Activated T-helper 1 cell treated with anti-CD3 and anti-CD28 coated beads, Interleukin-12 subunit alpha, Interleukin-12 subunit beta, Interleukin-2, Interleukin-4 antibody, amounts not matched to agents 30 ng/mL and 10 ng/mL and 1 ng/mL, durations not matched to agents 14 hours and 24 hours and 36 hours (primary cell): ENCODE data around the gene E2F6. TPM values are rescaled to one million over a fixed set of nuclear protein-coding genes. Genes with fewer than 3 reads are reported as not detected.

Experiments used
- DNase-seq: peaks from one replicate; pipeline ENCODE4 v3.0.0; 2021; ENCODE audit warnings: low spot score
- H3K27ac Mint-ChIP-seq: one replicate; pipeline ENCODE4 v1.8.0; 2021; ENCODE audit warnings: mild to moderate bottlenecking, mixed read lengths
- H3K27me3 Mint-ChIP-seq: one replicate; pipeline ENCODE4 v1.8.0; 2022; ENCODE audit warnings: mild to moderate bottlenecking, moderate library complexity, mixed read lengths; ENCODE audit not compliant: insufficient read depth
- H3K36me3 Mint-ChIP-seq: one replicate; pipeline ENCODE4 v1.8.0; 2021; ENCODE audit warnings: low read depth, mixed read lengths
- H3K4me1 Mint-ChIP-seq: one replicate; pipeline ENCODE4 v1.8.0; 2021; ENCODE audit warnings: low read depth, mixed read lengths
- H3K4me3 Mint-ChIP-seq: one replicate; pipeline ENCODE4 v1.8.0; 2021; ENCODE audit warnings: mild to moderate bottlenecking, moderate library complexity, mixed read lengths
- H3K9me3 Mint-ChIP-seq: one replicate; pipeline ENCODE4 v1.8.0; 2021; ENCODE audit warnings: mixed read lengths
- intact Hi-C: fragments of 100-400 bp; cut with micrococcal nuclease; formaldehyde crosslinking; loops from one replicate; pipeline ENCODE4 v1.15.1; 2024
- total RNA-seq: library from RNA; stranded (reverse); gene quantifications from 2 replicates; pipeline ENCODE4 v1.2.3, GENCODE V29; 2022

Gene E2F6
- total RNA-seq, 1 donor from 2014 or later: 22.1 TPM

GRCh38 chr2:11503354-11503927 lies 37.5 kb upstream of the E2F6 start:
- H3K27me3 Mint-ChIP-seq: no peaks in the 10 kb centered on the region
- H3K4me3 Mint-ChIP-seq: no peak overlapping the region
- no peaks in the 10 kb centered on the region for H3K4me1 Mint-ChIP-seq
- no peak for DNase-seq
- intact Hi-C loops: no loop called here
- H3K36me3 Mint-ChIP-seq: no peaks in the 10 kb centered on the region
- no peaks in the 10 kb centered on the region for H3K9me3 Mint-ChIP-seq
- no peak overlapping the region for H3K27ac Mint-ChIP-seq

- H3K27me3 Mint-ChIP-seq: no peaks in the 10 kb centered on the region
- no peak for DNase-seq
- H3K27ac Mint-ChIP-seq: no peak overlapping the region
- H3K4me3 Mint-ChIP-seq: no peak overlapping the region
- H3K9me3 Mint-ChIP-seq: no peaks in the 10 kb centered on the region
- H3K4me1 Mint-ChIP-seq: no peaks in the 10 kb centered on the region
- H3K36me3 Mint-ChIP-seq: no peaks in the 10 kb centered on the region
- intact Hi-C loops: no loop called here
These were observed 36.9 kb upstream of the E2F6 start for GRCh38 chr2:11502740-11503292.

- no peak for DNase-seq
- intact Hi-C loops: no loop called here
- Mint-ChIP-seq H3K4me1 (no peaks in the 10 kb centered on the region), H3K4me3 (no peak overlapping the region), H3K9me3 (no peaks in the 10 kb centered on the region), H3K27ac (no peak overlapping the region), H3K36me3 (no peaks in the 10 kb centered on the region), H3K27me3 (peaks cover 6% of the 10 kb centered on the region)
These were observed 34.8 kb upstream of the E2F6 start for GRCh38 chr2:11500702-11501303.

- Mint-ChIP-seq H3K27ac (no peak overlapping the region), H3K36me3 (no peaks in the 10 kb centered on the region), H3K27me3 (peaks cover 6% of the 10 kb centered on the region), H3K4me1 (no peaks in the 10 kb centered on the region), H3K4me3 (no peak overlapping the region), H3K9me3 (no peaks in the 10 kb centered on the region)
- no peak for DNase-seq
- intact Hi-C loops: no loop called here
These were observed 33.3 kb upstream of the E2F6 start for GRCh38 chr2:11499081-11499743.

GRCh38 chr2:11498543-11499034 lies 32.6 kb upstream of the E2F6 start:
- no peaks in the 10 kb centered on the region for H3K4me1 Mint-ChIP-seq
- H3K36me3 Mint-ChIP-seq: no peaks in the 10 kb centered on the region
- peaks cover 6% of the 10 kb centered on the region for H3K27me3 Mint-ChIP-seq
- intact Hi-C loops: no loop called here
- H3K9me3 Mint-ChIP-seq: no peaks in the 10 kb centered on the region
- no peak for DNase-seq
- H3K27ac Mint-ChIP-seq: no peak overlapping the region
- no peak overlapping the region for H3K4me3 Mint-ChIP-seq

GRCh38 chr2:11495844-11496681 lies 30.1 kb upstream of the E2F6 start:
- no peaks in the 10 kb centered on the region for H3K9me3 Mint-ChIP-seq
- H3K27me3 Mint-ChIP-seq: peaks cover 6% of the 10 kb centered on the region
- no peak for DNase-seq
- no peaks in the 10 kb centered on the region for H3K36me3 Mint-ChIP-seq
- no peak overlapping the region for H3K4me3 Mint-ChIP-seq
- intact Hi-C loops: no loop called here
- H3K4me1 Mint-ChIP-seq: no peaks in the 10 kb centered on the region
- no peak overlapping the region for H3K27ac Mint-ChIP-seq

GRCh38 chr2:11494310-11494709 lies 28.3 kb upstream of the E2F6 start:
- Mint-ChIP-seq H3K27me3 (peaks cover 6% of the 10 kb centered on the region), H3K27ac (no peak overlapping the region), H3K36me3 (no peaks in the 10 kb centered on the region), H3K9me3 (no peaks in the 10 kb centered on the region), H3K4me3 (no peak overlapping the region), H3K4me1 (no peaks in the 10 kb centered on the region)
- DNase-seq: no peak
- intact Hi-C loops: no loop called here

- Mint-ChIP-seq H3K27ac (no peak overlapping the region), H3K9me3 (no peaks in the 10 kb centered on the region), H3K27me3 (peaks cover 6% of the 10 kb centered on the region), H3K4me3 (no peak overlapping the region), H3K36me3 (no peaks in the 10 kb centered on the region), H3K4me1 (no peaks in the 10 kb centered on the region)
- DNase-seq: no peak
- intact Hi-C loops: no loop called here
These were observed 27.3 kb upstream of the E2F6 start for GRCh38 chr2:11493282-11493681.

GRCh38 chr2:11492720-11493119 lies 26.8 kb upstream of the E2F6 start:
- Mint-ChIP-seq H3K9me3 (no peaks in the 10 kb centered on the region), H3K27me3 (peaks cover 6% of the 10 kb centered on the region), H3K4me3 (no peak overlapping the region), H3K27ac (no peak overlapping the region), H3K36me3 (no peaks in the 10 kb centered on the region), H3K4me1 (no peaks in the 10 kb centered on the region)
- intact Hi-C loops: no loop called here
- DNase-seq: no peak

GRCh38 chr2:11492244-11492643 lies 26.3 kb upstream of the E2F6 start:
- DNase-seq: no peak
- intact Hi-C loops: no loop called here
- H3K4me3 Mint-ChIP-seq: no peak overlapping the region
- no peaks in the 10 kb centered on the region for H3K9me3 Mint-ChIP-seq
- H3K27me3 Mint-ChIP-seq: peaks cover 3% of the 10 kb centered on the region
- no peaks in the 10 kb centered on the region for H3K36me3 Mint-ChIP-seq
- H3K4me1 Mint-ChIP-seq: no peaks in the 10 kb centered on the region
- no peak overlapping the region for H3K27ac Mint-ChIP-seq

GRCh38 chr2:11491348-11491933 lies 25.5 kb upstream of the E2F6 start:
- DNase-seq: no peak
- H3K4me1 Mint-ChIP-seq: no peaks in the 10 kb centered on the region
- peaks cover 3% of the 10 kb centered on the region for H3K27me3 Mint-ChIP-seq
- no peak overlapping the region for H3K27ac Mint-ChIP-seq
- no peak overlapping the region for H3K4me3 Mint-ChIP-seq
- H3K9me3 Mint-ChIP-seq: no peaks in the 10 kb centered on the region
- intact Hi-C loops: no loop called here
- no peaks in the 10 kb centered on the region for H3K36me3 Mint-ChIP-seq

- Mint-ChIP-seq H3K27me3 (peaks cover 14% of the 10 kb centered on the region), H3K9me3 (no peaks in the 10 kb centered on the region), H3K4me1 (no peaks in the 10 kb centered on the region), H3K4me3 (no peak overlapping the region), H3K36me3 (no peaks in the 10 kb centered on the region), H3K27ac (no peak overlapping the region)
- DNase-seq: no peak
- intact Hi-C loops: no loop called here
These were observed 24.2 kb upstream of the E2F6 start for GRCh38 chr2:11490194-11490593.
